MCF 10A (cell line): ENCODE measurements around the gene TOGARAM2. TPM values are rescaled to one million over a fixed set of nuclear protein-coding genes. Genes with fewer than 3 reads are reported as not detected.
A peak's percentile ranks its signal among the peaks of the same experiment; 100 is the strongest.

ENCODE experiments used
- BruUV-seq: library from RNA; stranded (reverse); fragments of 400-500 nt; replicated peaks from 2 replicates; lab custom pipeline; 2021; lab: Mats Ljungman, UMichigan
- CTCF ChIA-PET: fragments of 300-600 bp; sonication (Branson Sonifier 250); formaldehyde crosslinking; extraction: SDS; loops from one replicate; lab custom pipeline; 2021; ENCODE audit warnings: antibody characterized with exemption, inconsistent platforms; lab: Yijun Ruan, JAX
- POLR2A ChIA-PET: fragments of 300-600, 350-650 bp; sonication (Branson Sonifier 250); formaldehyde crosslinking; extraction: SDS; loops from one replicate; lab custom pipeline; 2020; ENCODE audit warnings: antibody characterized with exemption, inconsistent platforms; lab: Yijun Ruan, JAX
- DNase-seq: peaks from one replicate; pipeline ENCODE4 v3.0.0-alpha.2; 2018; ENCODE audit not compliant: unreplicated experiment
- H3K27ac Mint-ChIP-seq: one replicate; pipeline ENCODE4 v1.8.0; 2022; ENCODE audit warnings: mild to moderate bottlenecking, low read depth, mixed read lengths; ENCODE audit not compliant: unreplicated experiment
- H3K27me3 Mint-ChIP-seq: one replicate; pipeline ENCODE4 v1.8.0; 2022; ENCODE audit warnings: mixed read lengths; ENCODE audit not compliant: insufficient read depth, unreplicated experiment
- H3K36me3 Mint-ChIP-seq: one replicate; pipeline ENCODE4 v1.8.0; 2022; ENCODE audit warnings: mild to moderate bottlenecking, moderate library complexity, mixed read lengths; ENCODE audit not compliant: insufficient read depth, unreplicated experiment
- H3K4me1 Mint-ChIP-seq: one replicate; pipeline ENCODE4 v1.8.0; 2022; ENCODE audit warnings: mixed read lengths; ENCODE audit not compliant: insufficient read depth, unreplicated experiment
- H3K4me3 Mint-ChIP-seq: one replicate; pipeline ENCODE4 v1.8.0; 2022; ENCODE audit warnings: mild to moderate bottlenecking, moderate library complexity, mixed read lengths; ENCODE audit not compliant: unreplicated experiment
- H3K9me3 Mint-ChIP-seq: one replicate; pipeline ENCODE4 v1.8.0; 2022; ENCODE audit warnings: mixed read lengths; ENCODE audit not compliant: unreplicated experiment
- CTCF ChIP-seq: fragments of 200-600 bp; IDR thresholded peaks from one replicate; pipeline ENCODE4 v1.8.0; 2022; ENCODE audit warnings: antibody characterized with exemption, mild to moderate bottlenecking; ENCODE audit not compliant: unreplicated experiment
- intact Hi-C: fragments of 100-400 bp; cut with micrococcal nuclease; formaldehyde crosslinking; loops from 2 replicates; pipeline ENCODE4 v1.14.1; 2022
- total RNA-seq: library from RNA; stranded (reverse); gene quantifications from 2 replicates; pipeline ENCODE4 v1.2.3, GENCODE V29; 2022

TOGARAM2 gene
- total RNA-seq, 1 experiment from 2014 or later = 0.16 TPM

GRCh38 chr2:28994074-28994473 is 13.0 kb downstream of the TOGARAM2 start:
- DNase-seq = no peak
- Mint-ChIP-seq H3K4me3 (no peak overlapping the region), H3K27me3 (no peaks in the 10 kb centered on the region), H3K9me3 (no peaks in the 10 kb centered on the region), H3K36me3 (no peaks in the 10 kb centered on the region), H3K4me1 (peaks cover 40% of the 10 kb centered on the region), H3K27ac (peak overlapping the region; percentile 96)
- CTCF ChIA-PET = no interaction called here
- POLR2A ChIA-PET = interaction anchor here (0.9 to 1.0 kb wide), 2 partner anchors 32 to 70 kb away, joined by 3 read pairs; no protein-coding TSS in a partner anchor
- no peak for TF ChIP-seq CTCF
- intact Hi-C loops = no loop called here
- no TSS peak for BruUV-seq

- H3K27me3 Mint-ChIP-seq = no peaks in the 10 kb centered on the region
- H3K36me3 Mint-ChIP-seq = no peaks in the 10 kb centered on the region
- ChIA-PET POLR2A (no interaction called here), CTCF (no interaction called here)
- no TSS peak for BruUV-seq
- peaks cover 40% of the 10 kb centered on the region for H3K4me1 Mint-ChIP-seq
- no peak overlapping the region for H3K4me3 Mint-ChIP-seq
- H3K27ac Mint-ChIP-seq = no peak overlapping the region
- no peak for TF ChIP-seq CTCF
- H3K9me3 Mint-ChIP-seq = no peaks in the 10 kb centered on the region
- no peak for DNase-seq
- intact Hi-C loops = no loop called here
These were observed 13.6 kb downstream of the TOGARAM2 start for GRCh38 chr2:28994679-28995078.

- Mint-ChIP-seq H3K36me3 (no peaks in the 10 kb centered on the region), H3K27me3 (no peaks in the 10 kb centered on the region), H3K4me3 (no peak overlapping the region), H3K4me1 (peaks cover 29% of the 10 kb centered on the region), H3K9me3 (no peaks in the 10 kb centered on the region), H3K27ac (peak overlapping the region; percentile 18)
- TF ChIP-seq CTCF = no peak
- no peak for DNase-seq
- ChIA-PET POLR2A (interaction anchor here (0.6 kb wide), 1 partner anchor 141 kb away, joined by 4 read pairs; no protein-coding TSS in a partner anchor), CTCF (interaction anchor here (0.6 to 1.2 kb wide), 4 partner anchors 17 to 1060 kb away, joined by 3 to 4 read pairs (median 4); no protein-coding TSS in a partner anchor)
- BruUV-seq = no TSS peak
- intact Hi-C loops = no loop called here
These were observed 15.0 kb downstream of the TOGARAM2 start for GRCh38 chr2:28995765-28996750.

GRCh38 chr2:28997237-28997846 is 16.2 kb downstream of the TOGARAM2 start:
- Mint-ChIP-seq H3K4me1 (peaks cover 22% of the 10 kb centered on the region), H3K4me3 (no peak overlapping the region), H3K27me3 (no peaks in the 10 kb centered on the region), H3K36me3 (no peaks in the 10 kb centered on the region), H3K27ac (no peak overlapping the region), H3K9me3 (no peaks in the 10 kb centered on the region)
- TF ChIP-seq CTCF = no peak
- DNase-seq = no peak
- intact Hi-C loops = no loop called here
- no TSS peak for BruUV-seq
- POLR2A ChIA-PET = interaction anchor here (1.0 kb wide), 1 partner anchor 36 kb away, joined by 4 read pairs; no protein-coding TSS in a partner anchor
- CTCF ChIA-PET = interaction anchor here (0.9 to 1.2 kb wide), 3 partner anchors 16 to 39 kb away, joined by 3 to 4 read pairs (median 3); no protein-coding TSS in a partner anchor
